ENCODE measurements around the gene SLC38A6. TPM values are rescaled to one million over a fixed set of nuclear protein-coding genes. Genes with fewer than 3 reads are reported as not detected.
A peak's percentile ranks its signal among the peaks of the same experiment; 100 is the strongest.

The SLC38A6 gene
- polyA plus RNA-seq, 1 donor: 27.1 TPM

DNA sequence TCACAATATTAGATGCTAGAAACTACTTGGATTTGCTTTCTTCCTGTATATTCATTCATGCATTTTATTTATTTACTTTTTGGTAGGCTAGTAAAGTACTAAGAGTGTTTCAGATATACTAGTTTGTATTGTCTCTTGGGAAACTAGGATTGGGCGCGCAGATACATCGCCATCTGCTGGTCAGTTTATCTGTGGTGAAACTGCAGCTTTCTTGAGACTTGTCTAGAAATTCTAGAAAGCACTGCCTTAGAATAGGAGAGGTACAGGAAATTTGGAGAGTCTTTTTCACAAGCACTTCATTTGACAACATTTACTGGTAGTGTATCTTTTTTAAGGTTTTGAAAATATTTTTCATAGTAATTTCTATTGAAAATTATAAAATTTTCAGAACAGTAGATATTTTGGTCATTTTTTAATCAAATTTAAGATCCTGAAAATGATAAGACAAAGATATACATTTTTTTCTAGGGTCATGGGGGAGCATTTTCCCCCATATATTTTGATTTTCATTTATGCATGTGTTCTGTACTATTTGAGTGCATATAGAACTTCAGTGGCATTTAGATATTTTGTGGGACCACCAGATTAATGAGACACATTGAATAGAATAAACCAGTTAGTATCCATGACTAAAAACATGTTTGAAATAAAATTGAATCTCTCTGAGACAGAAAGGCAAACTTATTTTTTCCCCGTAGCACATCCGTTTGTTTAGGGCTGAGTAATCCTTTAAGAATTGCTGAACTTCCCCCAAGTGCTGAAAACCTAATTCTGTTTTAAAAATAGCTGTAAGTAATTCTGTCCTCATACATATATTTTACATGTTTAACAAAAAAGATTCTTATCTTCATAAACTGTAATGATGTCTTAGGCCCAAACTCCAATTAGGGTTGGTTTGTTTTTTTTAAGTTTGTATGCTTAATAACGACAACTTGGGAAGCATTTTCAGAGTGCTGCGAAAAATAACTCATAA lies 44.5 kb downstream of the SLC38A6 start:
- Histone ChIP-seq H3K4me3 (ENCODE audit: low read length) (no peak overlapping the region), H3K36me3 (ENCODE audit: control insufficient read depth, insufficient read depth, low read length) (no peaks in the 10 kb centered on the region), H3K9me3 (ENCODE audit: control insufficient read depth, low read depth, low read length) (no peaks in the 10 kb centered on the region), H3K27ac (ENCODE audit: low read length) (no peak overlapping the region), H3K27me3 (ENCODE audit: control insufficient read depth, insufficient read depth, low read length) (no peaks in the 10 kb centered on the region), H3K4me1 (ENCODE audit: control insufficient read depth, insufficient read depth, low read length) (no peaks in the 10 kb centered on the region)
- WGBS (ENCODE audit: insufficient coverage, low lambda C conversion rate): 100% methylated on average over 2 of the region's 7 CpGs
- DNase-seq: peak; percentile 37 to 39

DNA sequence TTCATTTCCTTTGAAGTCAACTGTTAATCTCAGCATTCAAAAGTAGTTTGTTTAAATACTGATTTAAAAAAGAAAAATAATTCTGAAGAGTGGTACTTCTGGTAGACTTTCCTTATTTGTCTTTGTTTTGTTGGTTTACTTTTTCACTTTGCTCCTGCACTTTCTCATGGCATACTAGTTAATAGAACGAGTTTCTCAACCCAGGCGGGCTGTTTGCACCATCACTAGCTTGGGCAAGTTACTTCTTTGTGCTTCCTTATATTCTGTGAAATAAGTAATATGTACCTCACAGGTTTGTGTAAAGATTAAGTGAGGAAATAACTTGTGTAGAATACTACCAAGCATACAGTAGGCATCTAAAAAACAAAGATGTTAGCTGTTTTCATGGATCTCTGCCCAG lies 45.5 kb downstream of the SLC38A6 start:
- Histone ChIP-seq H3K27me3 (ENCODE audit: control insufficient read depth, insufficient read depth, low read length) (no peaks in the 10 kb centered on the region), H3K27ac (ENCODE audit: low read length) (no peak overlapping the region), H3K4me3 (ENCODE audit: low read length) (no peak overlapping the region), H3K36me3 (ENCODE audit: control insufficient read depth, insufficient read depth, low read length) (no peaks in the 10 kb centered on the region), H3K9me3 (ENCODE audit: control insufficient read depth, low read depth, low read length) (no peaks in the 10 kb centered on the region), H3K4me1 (ENCODE audit: control insufficient read depth, insufficient read depth, low read length) (no peaks in the 10 kb centered on the region)
- DNase-seq: no peak
- WGBS (ENCODE audit: insufficient coverage, low lambda C conversion rate): no CpG with 5 or more reads among the region's 2 CpGs

DNA sequence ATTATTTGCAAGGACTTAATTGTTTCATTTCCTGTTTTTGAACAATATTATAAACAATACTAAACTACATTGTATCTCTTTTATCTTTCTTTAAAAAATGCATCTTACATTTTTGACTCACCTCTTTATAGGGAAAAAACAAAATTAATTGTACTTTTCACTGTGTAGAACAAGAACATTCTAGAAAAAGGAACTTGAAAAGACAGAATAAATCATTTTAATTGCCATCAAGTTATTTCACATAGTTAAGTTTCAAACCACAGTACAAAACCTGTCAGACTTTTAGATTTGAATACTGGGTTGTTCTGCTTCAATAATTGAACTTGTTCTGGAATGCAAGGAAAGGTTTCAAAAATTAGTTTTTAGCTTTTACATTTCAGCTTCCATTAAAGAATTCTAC lies 50.0 kb downstream of the SLC38A6 start:
- H3K4me3 ChIP-seq (ENCODE audit: low read length): no peak overlapping the region

DNA sequence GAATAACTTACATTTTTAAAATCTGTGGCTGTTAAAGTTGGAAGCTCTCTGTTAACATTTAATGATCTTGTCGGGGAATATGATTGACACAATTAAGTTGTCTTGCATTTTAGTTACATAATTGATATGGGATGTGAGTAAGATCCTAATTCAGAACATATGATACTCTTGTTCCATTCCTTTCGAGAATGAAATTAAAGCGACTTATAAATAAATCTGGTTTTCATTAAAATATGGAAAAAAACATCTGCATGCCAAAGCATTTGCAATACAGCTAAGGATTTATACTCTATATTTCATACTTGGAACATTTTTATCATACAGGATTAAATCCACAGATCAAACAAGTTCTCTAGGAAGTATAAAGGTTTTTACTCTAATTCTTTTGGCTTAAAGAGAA lies 52.0 kb downstream of the SLC38A6 start:
- no peak overlapping the region for H3K27ac ChIP-seq (ENCODE audit: low read length)
- DNase-seq: no peak
- no peaks in the 10 kb centered on the region for H3K9me3 ChIP-seq (ENCODE audit: control insufficient read depth, low read depth, low read length)
- no peaks in the 10 kb centered on the region for H3K36me3 ChIP-seq (ENCODE audit: control insufficient read depth, insufficient read depth, low read length)
- H3K4me3 ChIP-seq (ENCODE audit: low read length): no peak overlapping the region
- 100% methylated on average over 2 of the region's 3 CpGs for WGBS (ENCODE audit: insufficient coverage, low lambda C conversion rate)
- H3K27me3 ChIP-seq (ENCODE audit: control insufficient read depth, insufficient read depth, low read length): no peaks in the 10 kb centered on the region
- no peaks in the 10 kb centered on the region for H3K4me1 ChIP-seq (ENCODE audit: control insufficient read depth, insufficient read depth, low read length)

More for the DNA sequence above, 50.0 kb downstream of the SLC38A6 start:
- Histone ChIP-seq H3K36me3 (ENCODE audit: control insufficient read depth, insufficient read depth, low read length) (no peaks in the 10 kb centered on the region), H3K27ac (ENCODE audit: low read length) (no peak overlapping the region), H3K27me3 (ENCODE audit: control insufficient read depth, insufficient read depth, low read length) (no peaks in the 10 kb centered on the region), H3K4me1 (ENCODE audit: control insufficient read depth, insufficient read depth, low read length) (no peaks in the 10 kb centered on the region), H3K9me3 (ENCODE audit: control insufficient read depth, low read depth, low read length) (no peaks in the 10 kb centered on the region)
- no peak for DNase-seq

DNA sequence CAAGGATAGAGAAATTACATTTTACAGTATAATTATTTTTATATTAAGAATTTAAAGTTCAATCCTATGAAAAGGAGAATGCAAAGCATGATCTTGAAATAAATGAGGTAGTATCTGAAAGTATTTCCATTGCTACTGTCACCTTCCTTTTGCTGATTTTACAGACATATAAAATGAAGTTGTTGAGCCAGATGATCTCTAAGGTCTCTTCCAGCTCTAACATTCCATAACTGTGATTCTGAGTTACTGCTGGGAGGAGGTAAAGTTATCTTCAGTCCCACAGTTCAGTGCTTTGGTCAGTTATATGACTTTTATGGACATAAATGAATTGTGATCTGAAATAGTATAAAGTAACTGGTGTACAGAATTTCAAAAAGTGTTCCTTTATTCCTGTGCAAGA lies 52.8 kb downstream of the SLC38A6 start:
- Histone ChIP-seq H3K36me3 (ENCODE audit: control insufficient read depth, insufficient read depth, low read length) (no peaks in the 10 kb centered on the region), H3K4me3 (ENCODE audit: low read length) (no peak overlapping the region), H3K4me1 (ENCODE audit: control insufficient read depth, insufficient read depth, low read length) (no peaks in the 10 kb centered on the region), H3K27me3 (ENCODE audit: control insufficient read depth, insufficient read depth, low read length) (no peaks in the 10 kb centered on the region), H3K27ac (ENCODE audit: low read length) (no peak overlapping the region), H3K9me3 (ENCODE audit: control insufficient read depth, low read depth, low read length) (no peaks in the 10 kb centered on the region)
- no peak for DNase-seq

DNA sequence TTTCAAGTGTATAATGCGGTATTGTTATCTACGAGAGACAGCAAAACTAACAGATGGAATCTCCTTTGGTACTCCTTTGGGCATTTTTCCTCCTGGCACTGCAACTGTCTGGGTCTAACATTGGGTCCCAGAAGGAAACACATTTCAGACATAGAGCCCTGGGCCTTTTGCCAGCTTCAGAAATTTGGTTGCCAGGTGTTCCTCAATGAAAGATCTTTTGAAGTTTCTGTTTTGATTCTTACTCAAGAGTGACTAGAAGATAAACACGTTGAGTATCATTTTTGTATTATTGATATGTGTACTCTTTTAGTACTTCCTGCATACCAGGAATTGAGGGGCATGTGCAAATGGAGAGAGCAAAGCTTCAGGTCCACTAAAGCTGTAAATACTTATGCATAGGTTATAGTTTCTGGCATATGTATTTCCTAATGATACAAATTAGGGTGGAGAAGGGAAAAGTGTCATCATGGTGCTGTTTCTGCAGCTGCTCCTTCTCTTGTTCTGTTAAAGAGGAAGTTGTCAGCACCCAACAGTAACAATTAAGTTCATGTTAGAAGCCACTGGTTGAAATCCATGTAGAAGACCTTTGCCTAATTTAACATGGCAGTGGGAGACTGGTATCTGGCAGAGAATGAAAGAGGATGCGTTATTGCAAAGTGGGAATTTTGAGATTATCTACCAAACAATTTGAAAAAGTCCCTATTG lies 53.5 kb downstream of the SLC38A6 start:
- DNase-seq: no peak
- Histone ChIP-seq H3K27me3 (ENCODE audit: control insufficient read depth, insufficient read depth, low read length) (no peaks in the 10 kb centered on the region), H3K4me1 (ENCODE audit: control insufficient read depth, insufficient read depth, low read length) (no peaks in the 10 kb centered on the region), H3K4me3 (ENCODE audit: low read length) (no peak overlapping the region), H3K36me3 (ENCODE audit: control insufficient read depth, insufficient read depth, low read length) (no peaks in the 10 kb centered on the region), H3K27ac (ENCODE audit: low read length) (no peak overlapping the region), H3K9me3 (ENCODE audit: control insufficient read depth, low read depth, low read length) (no peaks in the 10 kb centered on the region)
- WGBS (ENCODE audit: insufficient coverage, low lambda C conversion rate): 85% methylated on average over 4 of the region's 4 CpGs

DNA sequence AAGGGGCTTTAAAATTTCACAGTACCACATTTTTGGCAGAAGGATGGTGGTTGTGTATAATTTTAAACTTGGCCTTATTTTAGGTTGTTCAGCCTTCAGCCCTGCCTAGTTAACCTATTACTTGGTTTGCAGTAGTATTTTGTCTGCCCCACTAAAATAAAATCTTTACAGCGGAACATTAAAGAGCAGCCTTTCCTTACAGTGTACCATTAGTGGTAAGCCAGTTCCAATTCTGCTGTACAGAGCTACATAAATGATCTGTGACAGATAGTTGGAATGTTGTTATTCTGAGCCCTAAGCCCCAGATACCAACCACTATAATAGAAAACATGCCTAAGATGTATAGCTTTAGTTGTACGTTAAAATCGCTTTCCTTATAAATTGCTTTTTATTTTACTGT lies 56.2 kb downstream of the SLC38A6 start:
- H3K4me3 ChIP-seq (ENCODE audit: low read length): no peak overlapping the region
- no peaks in the 10 kb centered on the region for H3K36me3 ChIP-seq (ENCODE audit: control insufficient read depth, insufficient read depth, low read length)
- H3K9me3 ChIP-seq (ENCODE audit: control insufficient read depth, low read depth, low read length): no peaks in the 10 kb centered on the region
- H3K27ac ChIP-seq (ENCODE audit: low read length): no peak overlapping the region
- no peak for DNase-seq
- H3K27me3 ChIP-seq (ENCODE audit: control insufficient read depth, insufficient read depth, low read length): no peaks in the 10 kb centered on the region
- H3K4me1 ChIP-seq (ENCODE audit: control insufficient read depth, insufficient read depth, low read length): no peaks in the 10 kb centered on the region
- WGBS (ENCODE audit: insufficient coverage, low lambda C conversion rate): 75% methylated on average over 2 of the region's 3 CpGs

DNA sequence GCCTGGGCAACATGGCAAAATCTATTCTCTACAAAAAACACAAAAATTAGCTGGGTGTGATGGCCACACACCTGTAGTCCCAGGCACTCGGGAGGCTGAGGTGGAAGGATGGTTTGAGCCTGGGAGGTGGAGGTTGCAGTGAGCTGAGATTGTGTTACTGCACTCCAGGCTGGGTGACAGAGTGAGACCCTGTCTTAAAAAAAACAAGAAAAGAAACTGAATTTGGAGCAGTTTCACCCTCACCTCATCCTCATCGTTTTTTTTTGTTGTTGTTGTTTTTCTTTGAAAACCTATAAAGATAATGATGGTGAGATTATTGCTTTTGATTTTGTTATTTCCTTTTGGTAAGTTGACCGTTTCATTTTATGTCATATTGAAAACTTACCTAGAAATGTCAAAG lies 60.7 kb downstream of the SLC38A6 start:
- Histone ChIP-seq H3K9me3 (ENCODE audit: control insufficient read depth, low read depth, low read length) (no peaks in the 10 kb centered on the region), H3K4me3 (ENCODE audit: low read length) (no peak overlapping the region), H3K36me3 (ENCODE audit: control insufficient read depth, insufficient read depth, low read length) (no peaks in the 10 kb centered on the region), H3K4me1 (ENCODE audit: control insufficient read depth, insufficient read depth, low read length) (no peaks in the 10 kb centered on the region), H3K27me3 (ENCODE audit: control insufficient read depth, insufficient read depth, low read length) (no peaks in the 10 kb centered on the region), H3K27ac (ENCODE audit: low read length) (no peak overlapping the region)
- 41% methylated on average over 2 of the region's 3 CpGs for WGBS (ENCODE audit: insufficient coverage, low lambda C conversion rate)
- DNase-seq: no peak

DNA sequence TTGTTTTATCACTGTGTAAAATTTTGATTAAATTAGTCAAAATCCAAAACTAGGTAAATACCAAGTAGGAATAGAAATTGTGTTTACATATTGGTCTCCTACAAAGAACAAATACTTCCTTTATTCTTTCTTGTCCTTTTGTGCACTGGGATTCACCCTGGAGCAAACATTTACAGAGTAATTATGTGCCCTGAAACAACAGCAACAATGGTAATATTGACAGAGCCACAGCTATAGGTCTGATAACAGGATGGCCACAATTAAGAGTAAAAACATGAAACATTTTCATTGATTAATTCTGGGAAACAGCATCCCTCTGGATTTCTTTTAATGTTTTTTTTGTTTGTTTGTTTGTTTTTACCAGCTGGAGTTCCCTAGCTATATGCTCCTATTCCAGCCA lies 61.2 kb downstream of the SLC38A6 start:
- Histone ChIP-seq H3K9me3 (ENCODE audit: control insufficient read depth, low read depth, low read length) (no peaks in the 10 kb centered on the region), H3K4me1 (ENCODE audit: control insufficient read depth, insufficient read depth, low read length) (no peaks in the 10 kb centered on the region), H3K36me3 (ENCODE audit: control insufficient read depth, insufficient read depth, low read length) (no peaks in the 10 kb centered on the region), H3K27ac (ENCODE audit: low read length) (no peak overlapping the region), H3K4me3 (ENCODE audit: low read length) (no peak overlapping the region), H3K27me3 (ENCODE audit: control insufficient read depth, insufficient read depth, low read length) (no peaks in the 10 kb centered on the region)
- DNase-seq: no peak

DNA sequence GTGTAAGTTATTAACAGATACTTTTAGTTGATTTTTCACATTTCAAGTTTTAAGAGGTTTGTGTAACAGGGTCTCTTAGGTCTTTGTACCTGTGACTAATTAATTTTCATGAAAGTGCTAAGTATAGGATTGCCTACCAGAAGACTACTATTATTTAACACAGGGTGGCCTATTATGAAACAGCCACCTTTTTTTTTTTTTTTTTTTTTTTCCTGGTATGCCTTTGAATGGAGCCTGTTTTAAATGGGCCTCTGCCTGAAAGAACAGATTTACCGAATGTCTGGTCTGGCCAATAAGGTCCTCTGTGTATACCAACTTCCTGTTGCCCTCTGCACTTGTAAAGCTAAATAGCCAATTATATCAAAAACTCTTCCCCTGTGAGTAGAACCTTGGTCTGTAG lies 62.5 kb downstream of the SLC38A6 start:
- H3K4me3 ChIP-seq (ENCODE audit: low read length): no peak overlapping the region
- WGBS (ENCODE audit: insufficient coverage, low lambda C conversion rate): no CpG with 5 or more reads among the region's 1 CpG
- H3K9me3 ChIP-seq (ENCODE audit: control insufficient read depth, low read depth, low read length): no peaks in the 10 kb centered on the region
- no peaks in the 10 kb centered on the region for H3K36me3 ChIP-seq (ENCODE audit: control insufficient read depth, insufficient read depth, low read length)
- DNase-seq: no peak
- no peaks in the 10 kb centered on the region for H3K4me1 ChIP-seq (ENCODE audit: control insufficient read depth, insufficient read depth, low read length)
- no peaks in the 10 kb centered on the region for H3K27me3 ChIP-seq (ENCODE audit: control insufficient read depth, insufficient read depth, low read length)
- H3K27ac ChIP-seq (ENCODE audit: low read length): no peak overlapping the region

DNA sequence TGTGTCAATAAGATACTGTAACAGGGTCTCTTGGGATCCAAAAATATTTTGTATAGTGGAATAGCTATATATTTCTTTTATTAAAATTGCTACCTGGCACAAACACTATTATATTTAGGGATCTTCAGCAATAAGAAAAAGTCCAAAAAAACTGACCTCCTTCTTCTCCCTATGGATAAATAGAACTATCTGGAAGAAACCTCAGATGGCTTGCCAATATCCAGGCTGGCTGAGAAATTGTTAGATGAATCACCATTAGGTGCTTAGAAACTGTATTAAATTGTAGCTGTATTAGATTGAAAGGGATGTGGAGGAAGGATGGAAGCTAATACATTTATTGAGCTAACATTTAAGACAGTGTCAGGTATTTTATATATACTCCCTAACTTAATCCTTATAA lies 66.0 kb downstream of the SLC38A6 start:
- H3K9me3 ChIP-seq (ENCODE audit: control insufficient read depth, low read depth, low read length): no peaks in the 10 kb centered on the region
- H3K4me3 ChIP-seq (ENCODE audit: low read length): no peak overlapping the region
- no peaks in the 10 kb centered on the region for H3K4me1 ChIP-seq (ENCODE audit: control insufficient read depth, insufficient read depth, low read length)
- H3K27ac ChIP-seq (ENCODE audit: low read length): no peak overlapping the region
- DNase-seq: no peak
- no peaks in the 10 kb centered on the region for H3K27me3 ChIP-seq (ENCODE audit: control insufficient read depth, insufficient read depth, low read length)
- H3K36me3 ChIP-seq (ENCODE audit: control insufficient read depth, insufficient read depth, low read length): peaks cover 2% of the 10 kb centered on the region
